Left ventricle myocardium inferior (tissue), 1 donor: ENCODE results near the gene CGREF1. TPM values are rescaled to one million over a fixed set of nuclear protein-coding genes. Genes with fewer than 3 reads are reported as not detected.

Source experiments
- DNase-seq: peaks from one replicate; pipeline ENCODE4 v3.0.0-alpha.2; 2020
- H3K27ac ChIP-seq: fragments of 200-600 bp; replicated peaks from 2 replicates; pipeline ENCODE4 v1.8.0; 2021
- H3K27me3 ChIP-seq: fragments of 200-600 bp; 2 replicates; pipeline ENCODE4 v1.8.0; 2021; ENCODE audit warnings: low read depth
- H3K36me3 ChIP-seq: fragments of 200-600 bp; 2 replicates; pipeline ENCODE4 v1.8.0; 2021
- H3K4me1 ChIP-seq: fragments of 200-600 bp; 2 replicates; pipeline ENCODE4 v1.8.0; 2021
- H3K4me3 ChIP-seq: fragments of 200-600 bp; 2 replicates; pipeline ENCODE4 v1.8.0; 2021; ENCODE audit warnings: mild to moderate bottlenecking, moderate library complexity
- H3K9me3 ChIP-seq: fragments of 200-600 bp; replicated peaks from 2 replicates; pipeline ENCODE4 v1.8.0; 2021
- intact Hi-C: fragments of 100-400 bp; cut with micrococcal nuclease; formaldehyde crosslinking; loops from one replicate; pipeline ENCODE4 v1.11.0; 2022
- total RNA-seq: library from RNA; stranded (reverse); fragmentation: NEBNext Ultra II Directional; extraction: Animal tissue kit (Norgen Biotek cat#: 25700); gene quantifications from one replicate; pipeline ENCODE4 v1.2.1, GENCODE V29; 2021
- TF ChIP-seq, protein P1 (sequence below): fragments of 200-600 bp; IDR thresholded peaks from 2 replicates; pipeline ENCODE4 v1.8.0; 2021; ENCODE audit warnings: antibody characterized with exemption, mild to moderate bottlenecking, borderline replicate concordance
- donor health status: DM: no; HTN: yes; CAD: no; lungs with severe emphysema.

Gene CGREF1
- total RNA-seq, 1 donor from 2014 or later: 0.80 TPM

DNA sequence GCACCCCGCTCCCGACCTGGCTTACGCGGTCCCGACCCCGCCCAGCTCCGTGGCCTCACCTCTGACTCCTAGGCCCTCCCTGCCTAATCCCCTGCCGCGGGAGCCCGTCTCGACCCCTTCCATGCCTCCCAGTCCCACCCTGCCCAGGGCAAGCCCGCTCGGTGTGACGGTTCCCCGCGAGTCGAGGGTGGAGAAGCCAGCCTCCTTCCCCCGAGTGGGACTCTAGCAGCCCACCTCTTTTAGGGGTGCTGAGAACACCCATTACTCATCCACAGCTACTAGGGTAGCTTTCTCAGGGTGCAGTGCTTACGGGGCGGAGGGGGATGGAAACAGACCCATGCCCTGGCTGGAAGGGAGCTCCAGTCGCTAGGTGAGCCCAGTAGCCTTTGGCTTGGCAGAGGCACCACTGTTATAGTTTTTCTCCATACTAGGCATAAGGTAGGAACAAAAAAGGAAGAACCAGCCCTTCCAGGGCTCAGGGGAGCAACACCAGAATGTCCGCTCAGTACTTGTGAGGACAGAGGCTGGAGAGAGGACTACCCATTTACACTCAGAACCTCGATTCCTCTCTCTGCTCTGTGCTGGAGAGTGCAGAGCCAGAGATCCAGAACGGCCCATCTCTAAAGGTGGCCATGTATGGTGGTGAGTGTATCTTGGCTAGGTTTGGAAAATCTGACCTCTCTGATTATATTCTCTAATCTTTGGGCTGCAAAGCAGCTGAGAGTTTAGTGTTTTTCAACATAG, 66.9 kb downstream of the CGREF1 start:
- Histone ChIP-seq H3K36me3 (peaks cover 35% of the 10 kb centered on the region), H3K4me1 (peaks cover 29% of the 10 kb centered on the region), H3K9me3 (no peaks in the 10 kb centered on the region), H3K4me3 (peak overlapping the region; percentile 97), H3K27me3 (no peaks in the 10 kb centered on the region), H3K27ac (peak overlapping the region; percentile 96)
- intact Hi-C loops: no loop called here
- peak; percentile 44 for DNase-seq
- TF ChIP-seq, protein P1, sequence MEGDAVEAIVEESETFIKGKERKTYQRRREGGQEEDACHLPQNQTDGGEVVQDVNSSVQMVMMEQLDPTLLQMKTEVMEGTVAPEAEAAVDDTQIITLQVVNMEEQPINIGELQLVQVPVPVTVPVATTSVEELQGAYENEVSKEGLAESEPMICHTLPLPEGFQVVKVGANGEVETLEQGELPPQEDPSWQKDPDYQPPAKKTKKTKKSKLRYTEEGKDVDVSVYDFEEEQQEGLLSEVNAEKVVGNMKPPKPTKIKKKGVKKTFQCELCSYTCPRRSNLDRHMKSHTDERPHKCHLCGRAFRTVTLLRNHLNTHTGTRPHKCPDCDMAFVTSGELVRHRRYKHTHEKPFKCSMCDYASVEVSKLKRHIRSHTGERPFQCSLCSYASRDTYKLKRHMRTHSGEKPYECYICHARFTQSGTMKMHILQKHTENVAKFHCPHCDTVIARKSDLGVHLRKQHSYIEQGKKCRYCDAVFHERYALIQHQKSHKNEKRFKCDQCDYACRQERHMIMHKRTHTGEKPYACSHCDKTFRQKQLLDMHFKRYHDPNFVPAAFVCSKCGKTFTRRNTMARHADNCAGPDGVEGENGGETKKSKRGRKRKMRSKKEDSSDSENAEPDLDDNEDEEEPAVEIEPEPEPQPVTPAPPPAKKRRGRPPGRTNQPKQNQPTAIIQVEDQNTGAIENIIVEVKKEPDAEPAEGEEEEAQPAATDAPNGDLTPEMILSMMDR: no peak

DNA sequence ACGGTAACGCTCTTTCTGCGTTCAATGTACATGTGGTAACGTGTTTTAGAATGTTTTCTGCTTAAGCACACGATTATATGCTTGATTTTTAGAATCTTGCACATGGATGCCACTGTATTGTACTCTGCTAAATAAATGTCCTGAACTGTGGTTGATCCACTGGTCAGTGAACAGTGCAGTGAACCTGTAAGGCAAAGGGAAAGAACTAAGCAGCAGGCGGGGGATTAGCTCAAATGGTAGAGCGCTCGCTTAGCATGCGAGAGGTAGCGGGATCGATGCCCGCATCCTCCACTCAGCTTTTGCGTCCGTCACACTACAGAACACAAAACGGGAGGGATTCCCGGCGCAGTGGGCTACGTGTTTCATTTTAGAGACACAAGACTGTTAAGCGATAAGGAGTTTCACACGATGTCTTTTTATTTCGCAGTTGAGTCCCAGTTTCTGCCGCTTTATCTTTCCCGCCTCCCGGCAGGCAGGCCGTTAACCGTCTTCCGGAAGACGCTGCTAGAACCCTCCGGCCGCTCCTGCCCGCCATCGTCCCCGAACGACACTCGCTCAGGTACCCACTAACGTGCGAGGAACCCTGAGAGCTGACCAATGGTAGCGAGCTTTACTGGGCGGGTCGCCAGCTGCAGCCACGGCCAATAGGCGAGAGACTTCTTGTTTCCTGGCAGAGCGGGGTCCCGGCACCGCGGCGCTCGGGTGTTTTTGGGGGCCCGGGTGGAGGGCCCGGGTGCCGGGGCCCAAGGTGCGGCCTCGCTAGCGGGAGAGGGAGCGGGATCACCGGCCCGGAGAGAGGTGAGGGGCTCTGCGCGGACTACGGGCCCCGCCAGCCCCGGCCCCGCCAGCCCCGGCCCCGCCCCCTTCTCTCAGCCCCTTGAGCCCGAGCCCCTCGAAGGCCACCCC, 67.7 kb downstream of the CGREF1 start, which contains the start of gene AGBL5:
TSS of gene AGBL5 (plus strand) at position 673 of the 906 bp plus-strand sequence. CDS start 1,291 bp downstream, outside the sequence.
- H3K9me3 ChIP-seq: no peaks in the 10 kb centered on the region
- H3K4me1 ChIP-seq: peaks cover 29% of the 10 kb centered on the region
- no peaks in the 10 kb centered on the region for H3K27me3 ChIP-seq
- peak within 1 kb of the TSS; percentile 97 for H3K4me3 ChIP-seq
- peak within 1 kb of the TSS; percentile 96 for H3K27ac ChIP-seq
- TF ChIP-seq, protein P1: no peak
- peak; percentile 95 for DNase-seq
- intact Hi-C loops: no loop called here
- peaks cover 27% of the 10 kb centered on the region for H3K36me3 ChIP-seq

Other genes with a start within 250 kb of the CGREF1 start
- gene MAPRE3, start 148.5 kb downstream of the CGREF1 start, total RNA-seq: 57.4 TPM
- gene TMEM214, start 86.2 kb downstream of the CGREF1 start, total RNA-seq: 31.4 TPM
- gene AGBL5, start 67.5 kb downstream of the CGREF1 start, total RNA-seq: 10.0 TPM
- 354 TPM for gene OST4, start 47.5 kb downstream of the CGREF1 start, total RNA-seq
- 18.4 TPM for gene EMILIN1, start 40.5 kb downstream of the CGREF1 start, total RNA-seq
- 2.9 TPM for gene KHK, start 32.4 kb downstream of the CGREF1 start, total RNA-seq
- gene ABHD1, start 4.7 kb upstream of the CGREF1 start, total RNA-seq: 3.5 TPM
- gene PREB, start 15.5 kb upstream of the CGREF1 start, total RNA-seq: 54.6 TPM
- not detected for gene PRR30, start 20.3 kb upstream of the CGREF1 start, total RNA-seq
- 0.08 TPM for gene TCF23, start 29.9 kb upstream of the CGREF1 start, total RNA-seq
- 121 TPM for gene ATRAID, start 92.9 kb upstream of the CGREF1 start, total RNA-seq
- gene SLC5A6, start 93.1 kb upstream of the CGREF1 start, total RNA-seq: 12.0 TPM
- gene CAD, start 98.2 kb upstream of the CGREF1 start, total RNA-seq: 7.7 TPM
- gene SLC30A3, start 143.9 kb upstream of the CGREF1 start, total RNA-seq: 5.9 TPM
- 1.2 TPM for gene DNAJC5G, start 156.3 kb upstream of the CGREF1 start, total RNA-seq
- gene TRIM54, start 163.3 kb upstream of the CGREF1 start, total RNA-seq: 285 TPM
- gene UCN, start 189.3 kb upstream of the CGREF1 start, total RNA-seq: 1.5 TPM
- gene MPV17, start 204.0 kb upstream of the CGREF1 start, total RNA-seq: 59.2 TPM
- 16.2 TPM for gene GTF3C2, start 237.6 kb upstream of the CGREF1 start, total RNA-seq